Measurements from ENCODE around the gene CD4.

The CD4 gene

GRCh38 chr12:6824901-6825381 is 35.6 kb downstream of the CD4 start:
- peaks cover 11% of the 10 kb centered on the region; the same call in 1 of the 2 replicates for H3K27me3 ChIP-seq (ENCODE audit: insufficient read depth, low read length)
- peaks cover 35% of the 10 kb centered on the region for H3K4me1 ChIP-seq (ENCODE audit: control insufficient read depth, insufficient read depth, low read length, unreplicated experiment)
- no peaks in the 10 kb centered on the region for H3K36me3 ChIP-seq (ENCODE audit: insufficient read depth, low read length)

GRCh38 chr12:6825398-6826124 is 36.2 kb downstream of the CD4 start:
- H2AFZ ChIP-seq (ENCODE audit: low read length, unreplicated experiment): no peak overlapping the region
- H3K36me3 ChIP-seq (ENCODE audit: insufficient read depth, low read length): no peaks in the 10 kb centered on the region
- no peak overlapping the region for H3K27ac ChIP-seq (ENCODE audit: low read depth, low read length)
- peaks cover 27% of the 10 kb centered on the region for H3K79me2 ChIP-seq (ENCODE audit: control insufficient read depth, insufficient read depth, low read length, unreplicated experiment)
- peak overlapping the region; percentile 48 for H3K4me3 ChIP-seq (ENCODE audit: low read depth, low read length)
- H3K27me3 ChIP-seq (ENCODE audit: insufficient read depth, low read length): peaks cover 11% of the 10 kb centered on the region; the same call in 1 of the 2 replicates
- H3K4me1 ChIP-seq (ENCODE audit: control insufficient read depth, insufficient read depth, low read length, unreplicated experiment): peaks cover 37% of the 10 kb centered on the region

More at GRCh38 chr12:6824901-6825381, 35.6 kb downstream of the CD4 start:
- Histone ChIP-seq H3K4me3 (ENCODE audit: low read depth, low read length) (peak overlapping the region; percentile 48), H3K27ac (ENCODE audit: low read depth, low read length) (no peak overlapping the region), H3K79me2 (ENCODE audit: control insufficient read depth, insufficient read depth, low read length, unreplicated experiment) (peaks cover 21% of the 10 kb centered on the region), H2AFZ (ENCODE audit: low read length, unreplicated experiment) (no peak overlapping the region)

GRCh38 chr12:6826125-6826733 is 36.9 kb downstream of the CD4 start:
- Histone ChIP-seq H2AFZ (ENCODE audit: low read length, unreplicated experiment) (no peak overlapping the region), H3K27me3 (ENCODE audit: insufficient read depth, low read length) (peaks cover 11% of the 10 kb centered on the region; the same call in 1 of the 2 replicates), H3K4me3 (ENCODE audit: low read depth, low read length) (no peak overlapping the region), H3K27ac (ENCODE audit: low read depth, low read length) (no peak overlapping the region), H3K36me3 (ENCODE audit: insufficient read depth, low read length) (no peaks in the 10 kb centered on the region), H3K79me2 (ENCODE audit: control insufficient read depth, insufficient read depth, low read length, unreplicated experiment) (peaks cover 29% of the 10 kb centered on the region), H3K4me1 (ENCODE audit: control insufficient read depth, insufficient read depth, low read length, unreplicated experiment) (peaks cover 31% of the 10 kb centered on the region)

- H2AFZ ChIP-seq (ENCODE audit: low read length, unreplicated experiment): peak overlapping the region; percentile 67
- H3K36me3 ChIP-seq (ENCODE audit: insufficient read depth, low read length): peaks cover 2% of the 10 kb centered on the region; the same call in 1 of the 2 replicates
- peaks cover 27% of the 10 kb centered on the region for H3K4me1 ChIP-seq (ENCODE audit: control insufficient read depth, insufficient read depth, low read length, unreplicated experiment)
- H3K79me2 ChIP-seq (ENCODE audit: control insufficient read depth, insufficient read depth, low read length, unreplicated experiment): peaks cover 29% of the 10 kb centered on the region
- peak overlapping the region; percentile 68; the same call in 1 of the 2 replicates for H3K4me3 ChIP-seq (ENCODE audit: low read depth, low read length)
- H3K27me3 ChIP-seq (ENCODE audit: insufficient read depth, low read length): peaks cover 9% of the 10 kb centered on the region; the same call in 1 of the 2 replicates
- H3K27ac ChIP-seq (ENCODE audit: low read depth, low read length): peak overlapping the region; percentile 73
Measured at GRCh38 chr12:6826734-6827436, 37.6 kb downstream of the CD4 start.

GRCh38 chr12:6827437-6827911 is 38.1 kb downstream of the CD4 start:
- peak overlapping the region; percentile 67 for H2AFZ ChIP-seq (ENCODE audit: low read length, unreplicated experiment)

GRCh38 chr12:6827982-6828780 is 38.9 kb downstream of the CD4 start, which contains the start of gene P3H3:
TSS of gene P3H3 (plus strand) at chr12:6828407. CDS start at chr12:6828441, 34 bp downstream.
- Histone ChIP-seq H2AFZ (ENCODE audit: low read length, unreplicated experiment) (peak within 1 kb of the TSS; percentile 80), H3K36me3 (ENCODE audit: insufficient read depth, low read length) (peaks cover 7% of the 10 kb centered on the region), H3K79me2 (ENCODE audit: control insufficient read depth, insufficient read depth, low read length, unreplicated experiment) (peaks cover 29% of the 10 kb centered on the region), H3K27ac (ENCODE audit: low read depth, low read length) (peak within 1 kb of the TSS; percentile 73), H3K4me3 (ENCODE audit: low read depth, low read length) (peak within 1 kb of the TSS; percentile 100), H3K4me1 (ENCODE audit: control insufficient read depth, insufficient read depth, low read length, unreplicated experiment) (peaks cover 25% of the 10 kb centered on the region), H3K27me3 (ENCODE audit: insufficient read depth, low read length) (no peaks in the 10 kb centered on the region)

More at GRCh38 chr12:6827437-6827911, 38.1 kb downstream of the CD4 start:
- Histone ChIP-seq H3K4me1 (ENCODE audit: control insufficient read depth, insufficient read depth, low read length, unreplicated experiment) (peaks cover 25% of the 10 kb centered on the region), H3K27ac (ENCODE audit: low read depth, low read length) (peak overlapping the region; percentile 73), H3K36me3 (ENCODE audit: insufficient read depth, low read length) (peaks cover 5% of the 10 kb centered on the region; the same call in 1 of the 2 replicates), H3K27me3 (ENCODE audit: insufficient read depth, low read length) (0 out of 2 replicates have a peak, but pooled peaks cover 6% of the 10 kb centered on the region), H3K4me3 (ENCODE audit: low read depth, low read length) (peak overlapping the region; percentile 68), H3K79me2 (ENCODE audit: control insufficient read depth, insufficient read depth, low read length, unreplicated experiment) (peaks cover 29% of the 10 kb centered on the region)

- H3K4me1 ChIP-seq (ENCODE audit: control insufficient read depth, insufficient read depth, low read length, unreplicated experiment): peaks cover 25% of the 10 kb centered on the region
- peak overlapping the region; percentile 80 for H2AFZ ChIP-seq (ENCODE audit: low read length, unreplicated experiment)
- H3K4me3 ChIP-seq (ENCODE audit: low read depth, low read length): peak overlapping the region; percentile 100
- H3K79me2 ChIP-seq (ENCODE audit: control insufficient read depth, insufficient read depth, low read length, unreplicated experiment): peaks cover 29% of the 10 kb centered on the region
- peak overlapping the region; percentile 61 for H3K27ac ChIP-seq (ENCODE audit: low read depth, low read length)
- no peaks in the 10 kb centered on the region for H3K27me3 ChIP-seq (ENCODE audit: insufficient read depth, low read length)
- H3K36me3 ChIP-seq (ENCODE audit: insufficient read depth, low read length): peaks cover 13% of the 10 kb centered on the region
Measured at GRCh38 chr12:6828781-6829535, 39.6 kb downstream of the CD4 start.

- Histone ChIP-seq H3K27me3 (ENCODE audit: insufficient read depth, low read length) (no peaks in the 10 kb centered on the region), H2AFZ (ENCODE audit: low read length, unreplicated experiment) (peak overlapping the region; percentile 80), H3K27ac (ENCODE audit: low read depth, low read length) (peak overlapping the region; percentile 61), H3K4me3 (ENCODE audit: low read depth, low read length) (peak overlapping the region; percentile 100), H3K36me3 (ENCODE audit: insufficient read depth, low read length) (peaks cover 13% of the 10 kb centered on the region), H3K4me1 (ENCODE audit: control insufficient read depth, insufficient read depth, low read length, unreplicated experiment) (peaks cover 25% of the 10 kb centered on the region), H3K79me2 (ENCODE audit: control insufficient read depth, insufficient read depth, low read length, unreplicated experiment) (peaks cover 29% of the 10 kb centered on the region)
Measured at GRCh38 chr12:6829536-6830220, 40.4 kb downstream of the CD4 start.

Measured in ACC112 (cell line).